GM12878 (cell line): ENCODE measurements around the gene POU4F2.

ENCODE experiments used
- CHD4 ChIP-seq: fragments of 200-600 bp; sonication (generic); IDR thresholded peaks from 2 replicates; pipeline ENCODE4 v1.6.1; 2016; ENCODE audit warnings: mild to moderate bottlenecking
- EP300 ChIP-seq, 2 experiments: fragments of 150-350 bp in 1 of 2; IDR thresholded peaks; 2 replicates each; pipeline ENCODE4 v1.6.1; 2011 to 2012; ENCODE audit warnings: low read depth in 2 of 2, low read length in 2 of 2, borderline replicate concordance in 1 of 2, improper control_type of control experiment in 1 of 2, inconsistent platforms in 1 of 2; ENCODE audit not compliant: control insufficient read depth in 1 of 2
- ETV6 ChIP-seq, 2 experiments: fragments of 450-650 bp in 1 of 2; IDR thresholded peaks in 1 of 2; conservative IDR thresholded peaks in 1 of 2; 2 replicates each; pipeline ENCODE4 v1.6.1; 2014; ENCODE audit warnings: antibody characterized with exemption in 1 of 2, borderline replicate concordance in 1 of 2, low read depth in 1 of 2, mild to moderate bottlenecking in 1 of 2, moderate library complexity in 1 of 2
- NR2F1 ChIP-seq: fragments of 450-650 bp; conservative IDR thresholded peaks from 2 replicates; pipeline ENCODE4 v1.6.1; 2017; ENCODE audit warnings: mild to moderate bottlenecking
- POLR2A ChIP-seq: IDR thresholded peaks from 2 replicates; pipeline ENCODE4 v1.6.1; 2011; ENCODE audit warnings: low read depth, mild to moderate bottlenecking, low read length
- POLR2AphosphoS5 ChIP-seq: IDR thresholded peaks from 2 replicates; pipeline ENCODE4 v1.6.1; 2011; ENCODE audit warnings: mild to moderate bottlenecking, low read length, inconsistent platforms
- TBL1XR1 ChIP-seq: IDR thresholded peaks from 2 replicates; pipeline ENCODE4 v1.6.1; 2012; ENCODE audit warnings: low read depth, low read length, improper control_type of control experiment
- TF ChIP-seq, protein P1 (sequence below), 3 experiments: IDR thresholded peaks in 2 of 3; conservative IDR thresholded peaks in 1 of 3; 2 replicates each; pipeline ENCODE4 v1.5.1; 2011; ENCODE audit warnings: low read depth in 3 of 3, low read length in 3 of 3, mild to moderate bottlenecking in 3 of 3, control low read depth in 2 of 3, moderate library complexity in 2 of 3, inconsistent platforms in 1 of 3, mixed read lengths in 1 of 3; ENCODE audit not compliant: control insufficient read depth in 2 of 3, insufficient read depth in 1 of 3; ENCODE audit errors: extremely low read depth in 1 of 3
- TF ChIP-seq, protein P2 (sequence below): IDR thresholded peaks from 2 replicates; pipeline ENCODE4 v1.6.1; 2012; ENCODE audit warnings: mild to moderate bottlenecking, low read depth, low read length

DNA sequence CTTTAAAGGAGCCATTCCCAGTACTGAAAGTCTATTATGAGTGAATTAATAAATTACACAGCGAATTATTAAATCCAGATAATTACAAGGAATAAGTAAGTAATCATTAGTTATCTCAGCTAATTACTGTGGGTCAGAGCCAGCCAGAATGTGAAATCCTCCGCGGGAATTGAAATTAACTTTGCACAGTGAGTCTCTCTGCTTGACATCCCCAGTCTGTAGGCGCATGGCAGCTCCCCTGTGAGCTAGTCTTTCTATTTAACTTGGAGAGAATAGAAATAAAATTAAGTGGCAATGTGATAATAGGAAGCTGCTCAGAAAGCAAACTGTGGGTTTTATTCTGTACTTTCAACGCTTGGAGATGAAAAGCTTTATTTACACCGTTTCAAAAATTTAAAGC, 7.2 kb downstream of the POU4F2 start:
- TF ChIP-seq EP300 (IDR thresholded peaks at IDR 0.05; ENCODE audit: borderline replicate concordance in 1 of 2, control insufficient read depth in 1 of 2, low read depth in 2 of 2, low read length in 2 of 2) (no peak), POLR2A (no peak), POLR2AphosphoS5 (no peak), CHD4 (no peak), TBL1XR1 (no peak), ETV6 (conservative IDR thresholded peaks at IDR 0.05 in 1 of 2, IDR thresholded peaks at IDR 0.05 in 1 of 2; ENCODE audit: borderline replicate concordance in 1 of 2, low read depth in 1 of 2) (no peak), NR2F1 (no peak)
- TF ChIP-seq, protein P1, sequence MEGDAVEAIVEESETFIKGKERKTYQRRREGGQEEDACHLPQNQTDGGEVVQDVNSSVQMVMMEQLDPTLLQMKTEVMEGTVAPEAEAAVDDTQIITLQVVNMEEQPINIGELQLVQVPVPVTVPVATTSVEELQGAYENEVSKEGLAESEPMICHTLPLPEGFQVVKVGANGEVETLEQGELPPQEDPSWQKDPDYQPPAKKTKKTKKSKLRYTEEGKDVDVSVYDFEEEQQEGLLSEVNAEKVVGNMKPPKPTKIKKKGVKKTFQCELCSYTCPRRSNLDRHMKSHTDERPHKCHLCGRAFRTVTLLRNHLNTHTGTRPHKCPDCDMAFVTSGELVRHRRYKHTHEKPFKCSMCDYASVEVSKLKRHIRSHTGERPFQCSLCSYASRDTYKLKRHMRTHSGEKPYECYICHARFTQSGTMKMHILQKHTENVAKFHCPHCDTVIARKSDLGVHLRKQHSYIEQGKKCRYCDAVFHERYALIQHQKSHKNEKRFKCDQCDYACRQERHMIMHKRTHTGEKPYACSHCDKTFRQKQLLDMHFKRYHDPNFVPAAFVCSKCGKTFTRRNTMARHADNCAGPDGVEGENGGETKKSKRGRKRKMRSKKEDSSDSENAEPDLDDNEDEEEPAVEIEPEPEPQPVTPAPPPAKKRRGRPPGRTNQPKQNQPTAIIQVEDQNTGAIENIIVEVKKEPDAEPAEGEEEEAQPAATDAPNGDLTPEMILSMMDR (IDR thresholded peaks at IDR 0.05 in 2 of 3, conservative IDR thresholded peaks at IDR 0.05 in 1 of 3; ENCODE audit: control insufficient read depth in 2 of 3, extremely low read depth in 1 of 3, insufficient read depth in 1 of 3, low read depth in 3 of 3, low read length in 3 of 3): no peak
- TF ChIP-seq, protein P2, sequence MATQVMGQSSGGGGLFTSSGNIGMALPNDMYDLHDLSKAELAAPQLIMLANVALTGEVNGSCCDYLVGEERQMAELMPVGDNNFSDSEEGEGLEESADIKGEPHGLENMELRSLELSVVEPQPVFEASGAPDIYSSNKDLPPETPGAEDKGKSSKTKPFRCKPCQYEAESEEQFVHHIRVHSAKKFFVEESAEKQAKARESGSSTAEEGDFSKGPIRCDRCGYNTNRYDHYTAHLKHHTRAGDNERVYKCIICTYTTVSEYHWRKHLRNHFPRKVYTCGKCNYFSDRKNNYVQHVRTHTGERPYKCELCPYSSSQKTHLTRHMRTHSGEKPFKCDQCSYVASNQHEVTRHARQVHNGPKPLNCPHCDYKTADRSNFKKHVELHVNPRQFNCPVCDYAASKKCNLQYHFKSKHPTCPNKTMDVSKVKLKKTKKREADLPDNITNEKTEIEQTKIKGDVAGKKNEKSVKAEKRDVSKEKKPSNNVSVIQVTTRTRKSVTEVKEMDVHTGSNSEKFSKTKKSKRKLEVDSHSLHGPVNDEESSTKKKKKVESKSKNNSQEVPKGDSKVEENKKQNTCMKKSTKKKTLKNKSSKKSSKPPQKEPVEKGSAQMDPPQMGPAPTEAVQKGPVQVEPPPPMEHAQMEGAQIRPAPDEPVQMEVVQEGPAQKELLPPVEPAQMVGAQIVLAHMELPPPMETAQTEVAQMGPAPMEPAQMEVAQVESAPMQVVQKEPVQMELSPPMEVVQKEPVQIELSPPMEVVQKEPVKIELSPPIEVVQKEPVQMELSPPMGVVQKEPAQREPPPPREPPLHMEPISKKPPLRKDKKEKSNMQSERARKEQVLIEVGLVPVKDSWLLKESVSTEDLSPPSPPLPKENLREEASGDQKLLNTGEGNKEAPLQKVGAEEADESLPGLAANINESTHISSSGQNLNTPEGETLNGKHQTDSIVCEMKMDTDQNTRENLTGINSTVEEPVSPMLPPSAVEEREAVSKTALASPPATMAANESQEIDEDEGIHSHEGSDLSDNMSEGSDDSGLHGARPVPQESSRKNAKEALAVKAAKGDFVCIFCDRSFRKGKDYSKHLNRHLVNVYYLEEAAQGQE: no peak
